Subcutaneous abdominal adipose tissue (tissue), 5 donors: ENCODE results near the gene NKAIN2.

Experiments
- H3K27ac ChIP-seq: one replicate; pipeline ENCODE4 v1.7.0; 2013; ENCODE audit warnings: low read depth, mild to moderate bottlenecking, inconsistent platforms, low read length, moderate library complexity
- H3K27me3 ChIP-seq, 5 donors: one replicate each; pipeline ENCODE4 v1.7.0; 2013; ENCODE audit warnings: low read length in 5 of 5, inconsistent platforms in 1 of 5; ENCODE audit not compliant: control insufficient read depth in 5 of 5, insufficient read depth in 4 of 5
- H3K36me3 ChIP-seq, 5 donors: one replicate each; pipeline ENCODE4 v1.7.0; 2013; ENCODE audit warnings: low read length in 5 of 5; ENCODE audit not compliant: control insufficient read depth in 5 of 5, insufficient read depth in 5 of 5
- H3K4me1 ChIP-seq, 5 donors: one replicate each; pipeline ENCODE4 v1.7.0; 2013; ENCODE audit warnings: low read length in 5 of 5, mild to moderate bottlenecking in 3 of 5, moderate library complexity in 1 of 5; ENCODE audit not compliant: control insufficient read depth in 5 of 5, insufficient read depth in 5 of 5
- H3K4me3 ChIP-seq, 5 donors: one replicate each; pipeline ENCODE4 v1.7.0; 2013; ENCODE audit warnings: low read length in 5 of 5, low read depth in 1 of 5
- H3K9ac ChIP-seq, 5 donors: one replicate each; pipeline ENCODE4 v1.7.0; 2013; ENCODE audit warnings: low read length in 5 of 5, mild to moderate bottlenecking in 4 of 5, moderate library complexity in 3 of 5
- H3K9me3 ChIP-seq, 5 donors: one replicate each; pipeline ENCODE4 v1.7.0; 2013; ENCODE audit warnings: low read length in 5 of 5; ENCODE audit not compliant: control insufficient read depth in 5 of 5
- donor health status: healthy.
- donor health status: healthy.
- donor health status: healthy.
- donor health status: healthy.
- donor health status: healthy.

NKAIN2 gene

GRCh38 chr6:123869334-123869733 is 65.7 kb downstream of the NKAIN2 start:
- no peaks in the 10 kb centered on the region for H3K4me1 ChIP-seq
- no peaks in the 10 kb centered on the region for H3K36me3 ChIP-seq
- no peak overlapping the region for H3K27ac ChIP-seq
- peaks cover 0 to 3% (median 0%) of the 10 kb centered on the region in 5 donors for H3K9me3 ChIP-seq
- no peak overlapping the region for H3K4me3 ChIP-seq
- no peaks in the 10 kb centered on the region for H3K27me3 ChIP-seq
- no peak overlapping the region for H3K9ac ChIP-seq

- Histone ChIP-seq H3K4me1 (no peaks in the 10 kb centered on the region), H3K27me3 (no peaks in the 10 kb centered on the region), H3K9ac (no peak overlapping the region), H3K27ac (no peak overlapping the region), H3K4me3 (no peak overlapping the region), H3K36me3 (no peaks in the 10 kb centered on the region), H3K9me3 (peaks cover 0 to 3% (median 0%) of the 10 kb centered on the region in 5 donors)
These were observed 70.3 kb downstream of the NKAIN2 start for GRCh38 chr6:123873974-123874373.

DNA sequence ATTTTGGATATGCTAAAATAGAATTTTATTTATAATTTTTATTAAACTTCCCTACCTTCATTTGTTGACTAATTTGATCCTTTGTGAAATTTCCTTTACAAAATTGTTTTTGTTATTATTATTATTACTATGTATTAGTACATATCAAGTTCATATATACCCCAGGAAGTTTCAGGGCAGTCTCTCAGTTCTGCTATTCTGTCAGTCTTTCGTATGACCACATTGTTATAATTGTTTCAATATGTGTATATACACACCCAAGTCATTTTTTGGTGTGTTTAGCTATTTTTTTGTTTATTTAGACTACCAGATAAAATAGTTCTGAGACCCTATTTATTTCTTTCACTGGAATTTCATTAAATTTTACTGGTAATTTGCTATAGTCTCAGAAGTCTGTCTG is 72.1 kb downstream of the NKAIN2 start:
- H3K36me3 ChIP-seq, result no peaks in the 10 kb centered on the region

GRCh38 chr6:123879749-123880148 is 76.1 kb downstream of the NKAIN2 start:
- H3K36me3 ChIP-seq, result no peaks in the 10 kb centered on the region
- H3K27ac ChIP-seq, result no peak overlapping the region
- no peaks in the 10 kb centered on the region for H3K27me3 ChIP-seq
- no peaks in the 10 kb centered on the region for H3K4me1 ChIP-seq
- H3K9ac ChIP-seq, result no peak overlapping the region
- no peaks in the 10 kb centered on the region for H3K9me3 ChIP-seq
- no peak overlapping the region for H3K4me3 ChIP-seq

More for the DNA sequence above, 72.1 kb downstream of the NKAIN2 start:
- H3K4me3 ChIP-seq, result no peak overlapping the region
- H3K9ac ChIP-seq, result no peak overlapping the region
- H3K27me3 ChIP-seq, result no peaks in the 10 kb centered on the region
- H3K4me1 ChIP-seq, result no peaks in the 10 kb centered on the region
- no peak overlapping the region for H3K27ac ChIP-seq
- peaks cover 0 to 3% (median 0%) of the 10 kb centered on the region in 5 donors for H3K9me3 ChIP-seq

DNA sequence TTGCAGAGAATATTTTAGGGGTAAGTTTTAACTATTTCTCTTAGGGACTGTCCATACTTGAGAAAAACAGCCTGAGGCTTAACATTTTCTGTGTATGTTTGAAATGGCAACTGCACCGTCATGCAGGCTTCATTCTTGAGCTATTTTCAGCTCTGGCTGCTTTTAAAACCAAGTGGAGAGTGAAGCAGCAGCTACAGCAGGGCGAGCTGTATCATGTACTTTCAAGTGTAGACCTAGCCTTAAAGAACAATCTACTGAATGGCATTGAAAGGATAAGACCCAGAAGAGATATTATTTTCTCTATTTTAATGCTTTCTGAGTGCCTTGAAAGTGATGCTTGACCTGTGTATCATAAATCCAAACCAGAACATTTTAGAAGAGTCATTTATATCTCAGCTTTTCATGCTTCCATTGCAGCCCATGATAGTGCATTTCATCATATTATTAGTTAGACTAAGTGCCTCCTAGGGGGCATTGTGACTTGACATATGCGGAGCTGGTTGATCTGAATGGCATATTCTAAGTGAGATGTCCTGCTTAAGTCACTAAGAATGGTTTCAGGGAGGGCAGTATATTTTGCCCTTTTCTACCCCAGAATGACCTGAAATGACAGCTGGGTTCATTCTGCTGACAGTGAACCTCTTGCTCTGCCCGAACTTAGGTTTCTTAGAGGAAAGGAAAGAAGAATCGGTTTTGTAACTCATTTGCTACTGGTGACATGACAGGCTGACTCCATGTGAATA is 85.3 kb downstream of the NKAIN2 start:
- Histone ChIP-seq H3K4me3 (no peak overlapping the region), H3K4me1 (no peaks in the 10 kb centered on the region), H3K9ac (no peak overlapping the region), H3K36me3 (no peaks in the 10 kb centered on the region), H3K9me3 (no peaks in the 10 kb centered on the region), H3K27ac (no peak overlapping the region), H3K27me3 (no peaks in the 10 kb centered on the region)

DNA sequence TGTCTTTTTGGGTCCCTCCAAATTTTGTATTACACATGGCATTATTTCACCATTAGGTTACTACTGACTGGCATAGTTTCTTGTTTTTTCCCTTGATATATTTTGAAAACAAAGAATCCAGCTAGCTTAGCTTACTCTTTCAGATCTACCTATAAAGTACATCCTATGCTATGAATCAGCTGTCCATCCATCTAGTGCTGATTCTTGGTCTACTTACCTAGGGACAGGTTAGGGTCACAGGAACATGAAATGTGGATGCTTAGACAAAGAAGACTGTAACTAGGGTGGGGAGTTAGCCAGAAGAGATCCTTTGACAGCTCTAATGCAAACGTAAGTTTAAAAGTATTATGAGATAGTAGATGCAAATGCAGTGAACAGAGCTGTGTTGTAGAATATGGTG is 91.7 kb downstream of the NKAIN2 start:
- Histone ChIP-seq H3K36me3 (no peaks in the 10 kb centered on the region), H3K27me3 (no peaks in the 10 kb centered on the region), H3K4me3 (no peak overlapping the region), H3K9me3 (no peaks in the 10 kb centered on the region), H3K4me1 (no peaks in the 10 kb centered on the region), H3K27ac (no peak overlapping the region), H3K9ac (no peak overlapping the region)

- Histone ChIP-seq H3K9me3 (no peaks in the 10 kb centered on the region), H3K36me3 (no peaks in the 10 kb centered on the region), H3K9ac (no peak overlapping the region), H3K27ac (no peak overlapping the region), H3K27me3 (no peaks in the 10 kb centered on the region), H3K4me3 (no peak overlapping the region), H3K4me1 (no peaks in the 10 kb centered on the region)
These were observed 92.1 kb downstream of the NKAIN2 start for GRCh38 chr6:123895806-123896205.

DNA sequence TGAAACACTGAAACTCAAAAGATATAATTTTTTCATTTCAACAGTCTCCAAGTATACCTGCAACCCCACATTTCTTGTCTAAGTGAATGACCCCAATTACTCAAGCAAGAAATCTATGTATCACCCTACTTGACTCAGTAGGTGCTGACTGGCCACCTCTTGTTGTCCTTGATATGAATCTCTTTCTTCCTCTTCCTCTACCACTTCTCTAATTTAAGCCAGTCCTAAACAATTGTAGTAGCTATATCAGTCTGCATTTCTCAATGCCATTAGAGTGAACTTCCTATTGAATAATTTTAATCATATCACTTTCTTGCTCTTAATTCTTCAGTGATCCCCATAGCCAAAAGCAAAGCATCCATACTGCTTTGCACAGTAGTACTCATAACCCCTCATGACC is 93.2 kb downstream of the NKAIN2 start:
- Histone ChIP-seq H3K27me3 (no peaks in the 10 kb centered on the region), H3K4me3 (no peak overlapping the region), H3K9me3 (no peaks in the 10 kb centered on the region), H3K27ac (no peak overlapping the region), H3K4me1 (no peaks in the 10 kb centered on the region), H3K9ac (no peak overlapping the region), H3K36me3 (no peaks in the 10 kb centered on the region)

DNA sequence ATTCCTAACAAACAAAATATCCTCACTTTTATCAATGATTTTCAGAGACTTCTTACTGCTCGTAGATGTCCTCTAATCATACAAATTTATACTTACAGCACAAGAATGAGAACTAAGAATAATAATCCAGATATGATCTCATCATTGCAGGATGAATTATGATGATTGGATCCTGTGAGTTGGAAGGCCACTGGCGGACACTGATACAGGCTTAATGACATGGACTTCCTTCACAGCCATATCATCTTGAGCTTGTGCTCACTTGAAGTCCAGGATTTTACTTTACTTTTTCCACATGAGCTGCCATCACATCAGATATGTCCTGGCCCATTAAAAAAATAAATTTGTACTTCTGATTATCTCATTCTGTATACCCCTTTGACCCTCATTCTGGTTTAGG is 94.3 kb downstream of the NKAIN2 start:
- no peak overlapping the region for H3K27ac ChIP-seq

DNA sequence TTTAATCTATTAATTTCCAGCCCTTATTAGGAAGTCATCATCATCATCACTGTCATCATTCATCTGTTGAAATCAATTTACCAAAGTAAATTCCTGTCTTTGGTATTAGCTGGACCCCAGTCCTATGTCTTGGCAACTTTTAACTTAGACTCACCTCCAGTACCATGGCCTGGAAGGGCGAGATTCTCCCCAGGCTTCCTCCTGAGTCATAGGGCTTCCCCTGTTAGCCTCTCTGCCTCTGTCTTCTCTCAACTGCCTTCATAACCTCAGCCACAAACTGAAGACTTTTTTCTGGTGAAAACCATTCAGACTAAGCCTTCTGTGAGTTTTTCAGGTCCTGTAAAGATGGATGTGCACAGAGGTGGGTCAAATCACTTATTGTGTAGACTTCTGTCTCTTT is 95.0 kb downstream of the NKAIN2 start:
- H3K27ac ChIP-seq, result no peak overlapping the region
- H3K4me3 ChIP-seq, result no peak overlapping the region
- no peaks in the 10 kb centered on the region for H3K4me1 ChIP-seq
- H3K36me3 ChIP-seq, result no peaks in the 10 kb centered on the region
- no peaks in the 10 kb centered on the region for H3K27me3 ChIP-seq
- H3K9me3 ChIP-seq, result no peaks in the 10 kb centered on the region
- H3K9ac ChIP-seq, result no peak overlapping the region

More for the DNA sequence above, 94.3 kb downstream of the NKAIN2 start:
- H3K36me3 ChIP-seq, result no peaks in the 10 kb centered on the region
- H3K9ac ChIP-seq, result no peak overlapping the region
- no peak overlapping the region for H3K4me3 ChIP-seq
- no peaks in the 10 kb centered on the region for H3K27me3 ChIP-seq
- H3K4me1 ChIP-seq, result no peaks in the 10 kb centered on the region
- no peaks in the 10 kb centered on the region for H3K9me3 ChIP-seq
